Loucy (cell line): ENCODE measurements around the gene NR2C2.

ENCODE experiments used
- H2AFZ ChIP-seq: fragments of 200-600 bp; sonication (generic); 2 replicates; pipeline ENCODE4 v1.6.0; 2016; ENCODE audit warnings: antibody characterized with exemption, mild to moderate bottlenecking, low read length, moderate library complexity
- H3F3A ChIP-seq: fragments of 200-600 bp; 2 replicates; pipeline ENCODE4 v1.6.0; 2016; ENCODE audit warnings: antibody characterized with exemption, low read depth, mild to moderate bottlenecking
- H3K27me3 ChIP-seq: fragments of 200-600 bp; sonication (generic); 2 replicates; pipeline ENCODE4 v1.6.1; 2014; ENCODE audit warnings: low read length, mild to moderate bottlenecking; ENCODE audit not compliant: insufficient read depth, poor library complexity, severe bottlenecking
- H3K36me3 ChIP-seq: fragments of 200-600 bp; sonication (generic); 2 replicates; pipeline ENCODE4 v1.6.1; 2016; ENCODE audit warnings: low read length; ENCODE audit not compliant: insufficient read depth
- H3K4me1 ChIP-seq: fragments of 200-600 bp; sonication (generic); 2 replicates; pipeline ENCODE4 v1.5.1; 2014; ENCODE audit warnings: low read length, mild to moderate bottlenecking; ENCODE audit not compliant: insufficient read depth, poor library complexity, severe bottlenecking
- H3K4me2 ChIP-seq: fragments of 200-600 bp; sonication (generic); 2 replicates; pipeline ENCODE4 v1.6.0; 2014; ENCODE audit warnings: antibody characterized with exemption, low read length, low read depth, mild to moderate bottlenecking; ENCODE audit not compliant: poor library complexity, severe bottlenecking
- H3K4me3 ChIP-seq: fragments of 200-600 bp; sonication (generic); 2 replicates; pipeline ENCODE4 v1.5.1; 2014; ENCODE audit warnings: low read length, mild to moderate bottlenecking, mixed read lengths; ENCODE audit not compliant: poor library complexity, severe bottlenecking
- H3K79me2 ChIP-seq: fragments of 200-600 bp; sonication (generic); 2 replicates; pipeline ENCODE4 v1.6.1; 2014; ENCODE audit warnings: low read length; ENCODE audit not compliant: insufficient read depth
- H3K9ac ChIP-seq: fragments of 200-600 bp; sonication (generic); 2 replicates; pipeline ENCODE4 v1.6.0; 2014; ENCODE audit warnings: mild to moderate bottlenecking, low read depth, low read length, moderate library complexity; ENCODE audit not compliant: poor library complexity, severe bottlenecking
- H3K9me2 ChIP-seq: fragments of 200-600 bp; sonication (generic); replicated peaks from 2 replicates; pipeline ENCODE4 v1.6.1; 2016; ENCODE audit warnings: low read depth, low read length, mixed read lengths
- H3K9me3 ChIP-seq: fragments of 200-600 bp; sonication (generic); 2 replicates; pipeline ENCODE4 v1.6.1; 2014; ENCODE audit warnings: mild to moderate bottlenecking, antibody characterized with exemption, low read length, low read depth; ENCODE audit not compliant: insufficient read depth
- H4K20me1 ChIP-seq: fragments of 200-600 bp; sonication (generic); 2 replicates; pipeline ENCODE4 v1.6.0; 2014; ENCODE audit warnings: antibody characterized with exemption, low read length, mild to moderate bottlenecking; ENCODE audit not compliant: insufficient read depth, poor library complexity, severe bottlenecking
- CTCF ChIP-seq: fragments of 200-600 bp; sonication (generic); conservative IDR thresholded peaks from 2 replicates; pipeline ENCODE4 v1.5.1; 2014; ENCODE audit warnings: mild to moderate bottlenecking, antibody characterized with exemption, low read length
- EZH2phosphoT487 ChIP-seq: fragments of 200-600 bp; IDR thresholded peaks from 2 replicates; pipeline ENCODE4 v1.6.1; 2018; ENCODE audit warnings: antibody characterized with exemption, mild to moderate bottlenecking, moderate library complexity, borderline replicate concordance

NR2C2 gene

GRCh38 chr3:15083252-15083651 is 135.9 kb downstream of the NR2C2 start:
- no peaks in the 10 kb centered on the region for H3K79me2 ChIP-seq
- H3K9ac ChIP-seq: no peak overlapping the region
- H3F3A ChIP-seq: no peaks in the 10 kb centered on the region
- no peak overlapping the region for H3K4me3 ChIP-seq
- H3K9me3 ChIP-seq: no peaks in the 10 kb centered on the region
- no peak for TF ChIP-seq EZH2phosphoT487
- no peak for TF ChIP-seq CTCF
- H3K4me1 ChIP-seq: no peaks in the 10 kb centered on the region
- peaks cover 57% of the 10 kb centered on the region; the same call in 1 of the 2 replicates for H3K36me3 ChIP-seq
- no peaks in the 10 kb centered on the region for H3K27me3 ChIP-seq
- H4K20me1 ChIP-seq: no peaks in the 10 kb centered on the region
- H3K4me2 ChIP-seq: no peak overlapping the region
- H3K9me2 ChIP-seq: no peaks in the 10 kb centered on the region
- H2AFZ ChIP-seq: no peak overlapping the region

GRCh38 chr3:15086263-15086662 is 138.9 kb downstream of the NR2C2 start:
- H3K27me3 ChIP-seq: no peaks in the 10 kb centered on the region
- no peaks in the 10 kb centered on the region for H3K4me1 ChIP-seq
- no peaks in the 10 kb centered on the region for H3K9me3 ChIP-seq
- H3K4me2 ChIP-seq: no peak overlapping the region
- H2AFZ ChIP-seq: no peak overlapping the region
- no peaks in the 10 kb centered on the region for H4K20me1 ChIP-seq
- H3F3A ChIP-seq: no peaks in the 10 kb centered on the region
- no peak overlapping the region for H3K9ac ChIP-seq
- H3K79me2 ChIP-seq: no peaks in the 10 kb centered on the region
- no peaks in the 10 kb centered on the region for H3K9me2 ChIP-seq
- TF ChIP-seq EZH2phosphoT487 (no peak), CTCF (no peak)
- peaks cover 36% of the 10 kb centered on the region; the same call in 1 of the 2 replicates for H3K36me3 ChIP-seq
- no peak overlapping the region for H3K4me3 ChIP-seq

- H3K36me3 ChIP-seq: peaks cover 36% of the 10 kb centered on the region; the same call in 1 of the 2 replicates
Observed at GRCh38 chr3:15086699-15087098, 139.3 kb downstream of the NR2C2 start.

More at GRCh38 chr3:15086699-15087098, 139.3 kb downstream of the NR2C2 start:
- no peaks in the 10 kb centered on the region for H3K27me3 ChIP-seq
- H3K4me1 ChIP-seq: no peaks in the 10 kb centered on the region
- no peaks in the 10 kb centered on the region for H3K9me2 ChIP-seq
- TF ChIP-seq CTCF (no peak), EZH2phosphoT487 (no peak)
- H3K9me3 ChIP-seq: no peaks in the 10 kb centered on the region
- H3K79me2 ChIP-seq: no peaks in the 10 kb centered on the region
- no peak overlapping the region for H3K9ac ChIP-seq
- no peak overlapping the region for H3K4me2 ChIP-seq
- no peaks in the 10 kb centered on the region for H4K20me1 ChIP-seq
- H3K4me3 ChIP-seq: no peak overlapping the region
- H2AFZ ChIP-seq: no peak overlapping the region
- no peaks in the 10 kb centered on the region for H3F3A ChIP-seq
